Astrocyte (in vitro differentiated cells and primary cell): Measurements from ENCODE around the gene FLT3. TPM values are rescaled to one million over a fixed set of nuclear protein-coding genes. Genes with fewer than 3 reads are reported as not detected.

Experiments
- DNase-seq: peaks from one replicate; pipeline ENCODE4 v3.0.0-alpha.2; 2010; ENCODE audit warnings: low read depth
- FAIRE-seq: peaks from 2 replicates; lab custom pipeline; 2011; peaks lifted over from hg19 to GRCh38; lab: Jason Lieb, UNC
- H2AFZ ChIP-seq: 2 replicates; pipeline ENCODE4 v1.6.0; 2012; ENCODE audit warnings: low read depth, low read length, inconsistent platforms
- H3K27ac ChIP-seq: 2 replicates; pipeline ENCODE4 v1.5.1; 2011; ENCODE audit warnings: low read depth, low read length, inconsistent platforms
- H3K27me3 ChIP-seq: 2 replicates; pipeline ENCODE4 v1.6.0; 2011; ENCODE audit warnings: low read length, inconsistent platforms; ENCODE audit not compliant: insufficient read depth
- H3K36me3 ChIP-seq: 2 replicates; pipeline ENCODE4 v1.5.1; 2011; ENCODE audit warnings: low read length, inconsistent platforms; ENCODE audit not compliant: insufficient read depth
- H3K4me1 ChIP-seq: 2 replicates; pipeline ENCODE4 v1.5.1; 2011; ENCODE audit warnings: low read length, inconsistent platforms; ENCODE audit not compliant: insufficient read depth
- H3K4me2 ChIP-seq: 2 replicates; pipeline ENCODE4 v1.6.0; 2012; ENCODE audit warnings: low read length, inconsistent platforms
- H3K4me3 ChIP-seq: 2 replicates; pipeline ENCODE4 v1.5.1; 2011; ENCODE audit warnings: low read depth, mild to moderate bottlenecking, low read length, inconsistent platforms; ENCODE audit not compliant: insufficient read depth
- H3K79me2 ChIP-seq: 2 replicates; pipeline ENCODE4 v1.6.0; 2012; ENCODE audit warnings: mild to moderate bottlenecking, low read length, inconsistent platforms; ENCODE audit not compliant: insufficient read depth
- H3K9ac ChIP-seq: 2 replicates; pipeline ENCODE4 v1.6.0; 2012; ENCODE audit warnings: mild to moderate bottlenecking, low read length, inconsistent platforms
- H3K9me3 ChIP-seq: 2 replicates; pipeline ENCODE4 v1.5.1; 2012; ENCODE audit warnings: low read depth, mild to moderate bottlenecking, low read length, inconsistent platforms; ENCODE audit not compliant: insufficient read depth
- H4K20me1 ChIP-seq: 2 replicates; pipeline ENCODE4 v1.6.0; 2012; ENCODE audit warnings: low read length, inconsistent platforms; ENCODE audit not compliant: insufficient read depth
- H3K27ac Mint-ChIP-seq: one replicate; pipeline ENCODE4 v1.8.0; 2021; ENCODE audit warnings: mild to moderate bottlenecking, mixed read lengths; ENCODE audit not compliant: unreplicated experiment
- H3K27me3 Mint-ChIP-seq: one replicate; pipeline ENCODE4 v1.8.0; 2021; ENCODE audit warnings: low read depth, mixed read lengths; ENCODE audit not compliant: unreplicated experiment
- H3K36me3 Mint-ChIP-seq: one replicate; pipeline ENCODE4 v1.8.0; 2021; ENCODE audit warnings: low read depth, mixed read lengths; ENCODE audit not compliant: unreplicated experiment
- H3K4me1 Mint-ChIP-seq: one replicate; pipeline ENCODE4 v1.8.0; 2021; ENCODE audit warnings: low read depth, mixed read lengths; ENCODE audit not compliant: unreplicated experiment
- H3K4me3 Mint-ChIP-seq: one replicate; pipeline ENCODE4 v1.8.0; 2021; ENCODE audit warnings: mild to moderate bottlenecking, moderate library complexity, mixed read lengths; ENCODE audit not compliant: unreplicated experiment
- H3K9me3 Mint-ChIP-seq: one replicate; pipeline ENCODE4 v1.8.0; 2021; ENCODE audit warnings: mild to moderate bottlenecking, mixed read lengths; ENCODE audit not compliant: unreplicated experiment
- EZH2 ChIP-seq: IDR thresholded peaks from 2 replicates; pipeline ENCODE4 v1.6.1; 2012; ENCODE audit warnings: mild to moderate bottlenecking, low read length, inconsistent platforms; ENCODE audit not compliant: insufficient read depth
- total RNA-seq: library from RNA; stranded (reverse); gene quantifications from 2 replicates; pipeline ENCODE4 v1.2.1, GENCODE V29; 2021
- TF ChIP-seq, protein P1 (sequence below): IDR thresholded peaks from 2 replicates; pipeline ENCODE4 v1.5.1; 2011; ENCODE audit warnings: low read depth, mild to moderate bottlenecking, inconsistent platforms, low read length, moderate library complexity; ENCODE audit not compliant: insufficient read depth

Gene FLT3
- total RNA-seq, 1 donor from 2014 or later = not detected

DNA sequence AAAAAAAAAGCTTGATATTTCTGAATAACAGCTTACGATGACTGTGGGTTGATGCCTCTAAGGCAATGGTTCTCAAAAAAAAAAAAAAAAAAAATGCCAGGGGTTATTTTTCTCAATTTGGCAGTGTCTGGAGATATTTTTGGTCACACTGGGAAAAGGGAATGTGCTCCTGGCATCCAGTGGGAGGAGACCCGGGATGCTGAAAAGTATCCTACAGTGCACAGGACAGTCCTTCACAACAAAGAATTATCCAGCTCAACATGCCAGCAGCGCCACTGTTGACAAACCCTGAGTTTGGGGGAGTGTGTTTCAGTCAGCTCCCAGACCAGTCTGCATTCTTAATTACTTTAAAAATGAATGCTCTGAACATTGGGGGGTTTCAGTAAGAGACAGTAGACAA is 54.5 kb downstream of the FLT3 start:
- H3K9me3 Mint-ChIP-seq = no peaks in the 10 kb centered on the region
- H3K4me1 ChIP-seq = no peaks in the 10 kb centered on the region
- no peak for FAIRE-seq
- H3K27me3 ChIP-seq = peaks cover 2% of the 10 kb centered on the region
- H3K4me2 ChIP-seq = no peak overlapping the region
- H3K36me3 Mint-ChIP-seq = no peaks in the 10 kb centered on the region
- no peak overlapping the region for H3K27ac ChIP-seq
- no peaks in the 10 kb centered on the region for H3K27me3 Mint-ChIP-seq
- H3K27ac Mint-ChIP-seq = no peak overlapping the region
- H3K4me3 ChIP-seq = no peak overlapping the region
- peaks cover 21% of the 10 kb centered on the region for H3K4me1 Mint-ChIP-seq
- TF ChIP-seq EZH2 = no peak
- TF ChIP-seq, protein P1, sequence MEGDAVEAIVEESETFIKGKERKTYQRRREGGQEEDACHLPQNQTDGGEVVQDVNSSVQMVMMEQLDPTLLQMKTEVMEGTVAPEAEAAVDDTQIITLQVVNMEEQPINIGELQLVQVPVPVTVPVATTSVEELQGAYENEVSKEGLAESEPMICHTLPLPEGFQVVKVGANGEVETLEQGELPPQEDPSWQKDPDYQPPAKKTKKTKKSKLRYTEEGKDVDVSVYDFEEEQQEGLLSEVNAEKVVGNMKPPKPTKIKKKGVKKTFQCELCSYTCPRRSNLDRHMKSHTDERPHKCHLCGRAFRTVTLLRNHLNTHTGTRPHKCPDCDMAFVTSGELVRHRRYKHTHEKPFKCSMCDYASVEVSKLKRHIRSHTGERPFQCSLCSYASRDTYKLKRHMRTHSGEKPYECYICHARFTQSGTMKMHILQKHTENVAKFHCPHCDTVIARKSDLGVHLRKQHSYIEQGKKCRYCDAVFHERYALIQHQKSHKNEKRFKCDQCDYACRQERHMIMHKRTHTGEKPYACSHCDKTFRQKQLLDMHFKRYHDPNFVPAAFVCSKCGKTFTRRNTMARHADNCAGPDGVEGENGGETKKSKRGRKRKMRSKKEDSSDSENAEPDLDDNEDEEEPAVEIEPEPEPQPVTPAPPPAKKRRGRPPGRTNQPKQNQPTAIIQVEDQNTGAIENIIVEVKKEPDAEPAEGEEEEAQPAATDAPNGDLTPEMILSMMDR = no peak
- no peaks in the 10 kb centered on the region for H3K36me3 ChIP-seq
- no peaks in the 10 kb centered on the region for H4K20me1 ChIP-seq
- no peaks in the 10 kb centered on the region for H3K9me3 ChIP-seq
- no peak overlapping the region for H2AFZ ChIP-seq
- no peaks in the 10 kb centered on the region for H3K79me2 ChIP-seq
- H3K9ac ChIP-seq = no peak overlapping the region
- H3K4me3 Mint-ChIP-seq = no peak overlapping the region
- DNase-seq = no peak

DNA sequence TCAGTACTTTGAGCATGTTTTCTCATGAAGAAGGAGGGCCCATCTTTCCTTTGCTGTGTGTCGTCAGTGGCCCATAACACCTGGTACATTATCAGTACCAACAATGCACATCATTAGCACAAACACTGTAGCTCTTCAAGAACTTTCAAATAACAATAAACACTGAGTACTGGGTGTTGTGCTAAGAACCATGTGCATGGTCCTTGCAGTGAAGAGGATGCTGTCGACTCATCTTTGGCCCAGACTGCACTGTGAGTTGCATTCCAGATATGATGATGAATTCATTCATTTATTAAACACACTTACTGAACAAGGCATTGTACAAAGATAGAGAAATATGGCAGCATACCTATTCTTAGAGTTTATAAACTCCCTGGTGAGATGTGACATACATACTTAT is 55.8 kb downstream of the FLT3 start:
- no peaks in the 10 kb centered on the region for H3K36me3 ChIP-seq
- no peak overlapping the region for H2AFZ ChIP-seq
- H3K9ac ChIP-seq = no peak overlapping the region
- H4K20me1 ChIP-seq = no peaks in the 10 kb centered on the region
- Mint-ChIP-seq H3K4me3 (no peak overlapping the region), H3K27ac (no peak overlapping the region), H3K9me3 (peaks cover 4% of the 10 kb centered on the region), H3K27me3 (peaks cover 2% of the 10 kb centered on the region), H3K4me1 (peaks cover 21% of the 10 kb centered on the region), H3K36me3 (no peaks in the 10 kb centered on the region)
- no peak for DNase-seq
- H3K27ac ChIP-seq = no peak overlapping the region
- TF ChIP-seq EZH2 = no peak
- TF ChIP-seq, protein P1 = no peak
- no peaks in the 10 kb centered on the region for H3K27me3 ChIP-seq
- H3K79me2 ChIP-seq = no peaks in the 10 kb centered on the region
- H3K4me2 ChIP-seq = no peak overlapping the region
- FAIRE-seq = no peak
- H3K4me3 ChIP-seq = no peak overlapping the region
- H3K4me1 ChIP-seq = no peaks in the 10 kb centered on the region
- H3K9me3 ChIP-seq = no peaks in the 10 kb centered on the region

DNA sequence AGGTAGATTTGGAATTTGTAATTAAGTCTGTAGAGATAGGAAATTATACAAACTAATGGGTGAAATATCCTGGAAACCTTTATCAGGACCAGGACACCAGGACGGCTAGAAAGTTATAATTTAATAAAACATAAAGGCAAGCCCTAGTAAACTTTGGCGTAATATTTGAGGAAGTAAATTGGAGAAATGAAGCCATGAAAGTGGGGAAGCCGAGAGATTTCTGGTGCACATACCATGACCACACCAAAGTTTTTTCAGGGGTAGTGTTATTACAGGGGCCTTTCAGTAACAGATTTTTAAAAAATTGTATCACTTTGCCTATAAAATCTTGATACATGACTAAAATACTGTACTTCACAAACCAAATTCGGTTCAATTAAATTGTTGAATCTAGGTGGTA is 57.2 kb downstream of the FLT3 start:
- FAIRE-seq (no peak), DNase-seq (no peak)
- H3K4me2 ChIP-seq = no peak overlapping the region
- Mint-ChIP-seq H3K4me3 (no peak overlapping the region), H3K27me3 (peaks cover 2% of the 10 kb centered on the region), H3K27ac (no peak overlapping the region), H3K4me1 (peaks cover 11% of the 10 kb centered on the region), H3K36me3 (no peaks in the 10 kb centered on the region), H3K9me3 (peaks cover 4% of the 10 kb centered on the region)
- H3K27me3 ChIP-seq = no peaks in the 10 kb centered on the region
- H4K20me1 ChIP-seq = no peaks in the 10 kb centered on the region
- H3K4me3 ChIP-seq = no peak overlapping the region
- no peaks in the 10 kb centered on the region for H3K36me3 ChIP-seq
- no peaks in the 10 kb centered on the region for H3K79me2 ChIP-seq
- H3K4me1 ChIP-seq = no peaks in the 10 kb centered on the region
- H2AFZ ChIP-seq = no peak overlapping the region
- TF ChIP-seq, protein P1 = no peak
- TF ChIP-seq EZH2 = no peak
- no peak overlapping the region for H3K9ac ChIP-seq
- H3K9me3 ChIP-seq = no peaks in the 10 kb centered on the region
- H3K27ac ChIP-seq = no peak overlapping the region
